Cortex of kidney (tissue), 1 donor: ENCODE results near the gene HDX.
"Not testable (repeated sequence)": the region's sequence is repeated elsewhere in the genome, so short reads cannot be mapped to it uniquely, and the experiment has no call there.

Source experiments
- DNase-seq: peaks from one replicate; lab custom pipeline; 2025; lab: John Stamatoyannopoulos, UW

The HDX gene

GRCh38 chrX:84501798-84502628 is at the start of gene HDX:
HDX (minus strand) TSS chrX:84502453; CDS start chrX:84475397, 27,056 bp downstream.
- no peak for DNase-seq

- not testable (repeated sequence) for DNase-seq
Observed at GRCh38 chrX:84541315-84541714, 39.1 kb upstream of the HDX start.

GRCh38 chrX:84537627-84538026 is 35.4 kb upstream of the HDX start:
- not testable (repeated sequence) for DNase-seq

GRCh38 chrX:84488426-84488825 is 13.8 kb downstream of the HDX start:
- DNase-seq = no peak

GRCh38 chrX:84487365-84488353 is 14.6 kb downstream of the HDX start:
- DNase-seq = no peak

GRCh38 chrX:84479086-84479485 is 23.2 kb downstream of the HDX start:
- DNase-seq = no peak

- DNase-seq = no peak
Observed at GRCh38 chrX:84477114-84477513, 25.1 kb downstream of the HDX start.

GRCh38 chrX:84475596-84475995 is 26.7 kb downstream of the HDX start:
- no peak for DNase-seq

GRCh38 chrX:84475101-84475500 is 27.2 kb downstream of the HDX start:
- no peak for DNase-seq

GRCh38 chrX:84469226-84469625 is 33.0 kb downstream of the HDX start:
- DNase-seq = no peak

GRCh38 chrX:84467898-84468297 is 34.4 kb downstream of the HDX start:
- no peak for DNase-seq

GRCh38 chrX:84453351-84454246 is 48.7 kb downstream of the HDX start:
- DNase-seq = no peak

- no peak for DNase-seq
Observed at GRCh38 chrX:84441143-84441542, 61.1 kb downstream of the HDX start.

GRCh38 chrX:84415140-84415539 is 87.1 kb downstream of the HDX start:
- DNase-seq = no peak

GRCh38 chrX:84363663-84364062 is 138.6 kb downstream of the HDX start:
- DNase-seq = no peak

GRCh38 chrX:84363051-84363450 is 139.2 kb downstream of the HDX start:
- DNase-seq = no peak

- no peak for DNase-seq
Observed at GRCh38 chrX:84362184-84362838, 139.9 kb downstream of the HDX start.

- DNase-seq = no peak
Observed at GRCh38 chrX:84358271-84358670, 144.0 kb downstream of the HDX start.

GRCh38 chrX:84357296-84357695 is 145.0 kb downstream of the HDX start:
- DNase-seq = no peak

- no peak for DNase-seq
Observed at GRCh38 chrX:84340968-84341367, 161.3 kb downstream of the HDX start.
